Trophoblast cell (in vitro differentiated cells and primary cell): ENCODE data around the gene SLC9C2.
A peak's percentile ranks its signal among the peaks of the same experiment; 100 is the strongest.

Experiments
- DNase-seq, 2 donors: peaks; one replicate each; pipeline ENCODE4 v3.0.0-alpha.2; 2016
- H2AFZ ChIP-seq: 2 replicates; pipeline ENCODE4 v1.6.1; 2013; ENCODE audit warnings: low read length, moderate library complexity, mild to moderate bottlenecking; ENCODE audit not compliant: insufficient read depth, poor library complexity
- H2AK5ac ChIP-seq: 2 replicates; pipeline ENCODE4 v1.6.1; 2013; ENCODE audit warnings: mild to moderate bottlenecking, low read length
- H2BK120ac ChIP-seq: 2 replicates; pipeline ENCODE4 v1.6.1; 2013; ENCODE audit warnings: low read length, mild to moderate bottlenecking, moderate library complexity; ENCODE audit not compliant: insufficient read depth, poor library complexity
- H2BK12ac ChIP-seq: 2 replicates; pipeline ENCODE4 v1.6.1; 2013; ENCODE audit warnings: mild to moderate bottlenecking, low read length, moderate library complexity
- H2BK5ac ChIP-seq: 2 replicates; pipeline ENCODE4 v1.6.1; 2013; ENCODE audit warnings: low read length, low read depth, moderate library complexity, mild to moderate bottlenecking; ENCODE audit not compliant: poor library complexity
- H3K14ac ChIP-seq: 2 replicates; pipeline ENCODE4 v1.6.1; 2013; ENCODE audit warnings: mild to moderate bottlenecking, low read length
- H3K18ac ChIP-seq: 2 replicates; pipeline ENCODE4 v1.6.1; 2013; ENCODE audit warnings: mild to moderate bottlenecking, low read length
- H3K23ac ChIP-seq: 2 replicates; pipeline ENCODE4 v1.6.1; 2013; ENCODE audit warnings: low read length
- H3K27ac ChIP-seq: 2 replicates; pipeline ENCODE4 v1.5.1; 2013; ENCODE audit warnings: low read depth, mild to moderate bottlenecking, inconsistent platforms, low read length, moderate library complexity
- H3K27me3 ChIP-seq: 2 replicates; pipeline ENCODE4 v1.6.1; 2013; ENCODE audit warnings: inconsistent platforms, mild to moderate bottlenecking, low read length, moderate library complexity; ENCODE audit not compliant: insufficient read depth
- H3K36me3 ChIP-seq, 2 experiments: 1 replicate in 1 of 2; 2 replicates in 1 of 2; pipeline ENCODE4 v1.6.1; 2013; ENCODE audit warnings: low read length in 2 of 2, mild to moderate bottlenecking in 2 of 2, moderate library complexity in 1 of 2; ENCODE audit not compliant: insufficient read depth in 2 of 2, control insufficient read depth in 1 of 2
- H3K4ac ChIP-seq: 2 replicates; pipeline ENCODE4 v1.6.1; 2013; ENCODE audit warnings: low read depth, mild to moderate bottlenecking, low read length, moderate library complexity
- H3K4me1 ChIP-seq, 2 experiments: 1 replicate in 1 of 2; 2 replicates in 1 of 2; pipeline ENCODE4 v1.6.1; 2013; ENCODE audit warnings: low read length in 2 of 2, mild to moderate bottlenecking in 2 of 2, moderate library complexity in 1 of 2; ENCODE audit not compliant: insufficient read depth in 2 of 2, control insufficient read depth in 1 of 2
- H3K4me2 ChIP-seq: 2 replicates; pipeline ENCODE4 v1.6.1; 2013; ENCODE audit warnings: inconsistent platforms, mild to moderate bottlenecking, low read length, moderate library complexity
- H3K4me3 ChIP-seq: 2 replicates; pipeline ENCODE4 v1.5.1; 2013; ENCODE audit warnings: mild to moderate bottlenecking, low read depth, low read length, inconsistent platforms
- H3K79me1 ChIP-seq: one replicate; pipeline ENCODE4 v1.6.1; 2013; ENCODE audit warnings: low read length
- H3K79me2 ChIP-seq: 2 replicates; pipeline ENCODE4 v1.6.1; 2013; ENCODE audit warnings: low read length, mild to moderate bottlenecking; ENCODE audit not compliant: control insufficient read depth, insufficient read depth, poor library complexity
- H3K9ac ChIP-seq: 2 replicates; pipeline ENCODE4 v1.6.1; 2013; ENCODE audit warnings: mild to moderate bottlenecking, low read length
- H3K9me3 ChIP-seq: 2 replicates; pipeline ENCODE4 v1.6.1; 2013; ENCODE audit warnings: low read depth, mild to moderate bottlenecking, control low read depth, inconsistent platforms, low read length; ENCODE audit not compliant: insufficient read depth
- H4K12ac ChIP-seq: 2 replicates; pipeline ENCODE4 v1.6.1; 2013; ENCODE audit warnings: low read depth, mild to moderate bottlenecking, low read length, moderate library complexity
- H4K8ac ChIP-seq: 2 replicates; pipeline ENCODE4 v1.6.1; 2013; ENCODE audit warnings: low read depth, mild to moderate bottlenecking, low read length, moderate library complexity
- H4K91ac ChIP-seq: one replicate; pipeline ENCODE4 v1.6.1; 2013; ENCODE audit warnings: low read depth, mild to moderate bottlenecking, low read length, moderate library complexity
- WGBS: extraction: QIAGEN DNeasy Blood & Tissue Kit; methylation state at CpG from one replicate; pipeline ENCODE4 v1.1.7; 2013; ENCODE audit warnings: missing lambda C conversion rate; ENCODE audit not compliant: insufficient read length, insufficient coverage; ENCODE audit errors: extremely low coverage; 5-methylcytosine and 5-hydroxymethylcytosine counted together

SLC9C2 gene

GRCh38 chr1:173506437-173506836, 96.4 kb downstream of the SLC9C2 start:
- H2BK12ac ChIP-seq, result no peak overlapping the region

GRCh38 chr1:173505391-173505790, 97.5 kb downstream of the SLC9C2 start:
- Histone ChIP-seq H3K4me3 (no peak overlapping the region), H3K79me2 (no peaks in the 10 kb centered on the region), H2BK5ac (no peak overlapping the region), H3K4me1 (peaks cover 0 to 3% of the 10 kb centered on the region in 2 experiments), H3K27me3 (no peaks in the 10 kb centered on the region), H3K36me3 (no peaks in the 10 kb centered on the region), H4K8ac (no peak overlapping the region), H3K27ac (no peak overlapping the region), H4K91ac (no peak overlapping the region), H3K18ac (no peak overlapping the region), H3K14ac (no peak overlapping the region), H3K9ac (no peak overlapping the region), H3K4ac (no peak overlapping the region), H4K12ac (no peak overlapping the region), H2AFZ (no peak overlapping the region), H3K9me3 (no peaks in the 10 kb centered on the region), H3K79me1 (no peaks in the 10 kb centered on the region), H3K23ac (no peak overlapping the region), H2BK12ac (no peak overlapping the region), H3K4me2 (no peak overlapping the region), H2BK120ac (no peak overlapping the region), H2AK5ac (no peak overlapping the region)
- peak in 1 of 2 donors; percentile 39 for DNase-seq

More at GRCh38 chr1:173506437-173506836, 96.4 kb downstream of the SLC9C2 start:
- peak in 1 of 2 donors; percentile 41 for DNase-seq
- Histone ChIP-seq H3K79me1 (no peaks in the 10 kb centered on the region), H3K36me3 (no peaks in the 10 kb centered on the region), H3K4ac (no peak overlapping the region), H2BK120ac (no peak overlapping the region), H3K79me2 (no peaks in the 10 kb centered on the region), H4K12ac (no peak overlapping the region), H4K8ac (no peak overlapping the region), H2BK5ac (no peak overlapping the region), H2AFZ (no peak overlapping the region), H3K14ac (no peak overlapping the region), H3K27me3 (no peaks in the 10 kb centered on the region), H3K27ac (no peak overlapping the region), H3K18ac (no peak overlapping the region), H3K9ac (no peak overlapping the region), H3K23ac (no peak overlapping the region), H3K9me3 (no peaks in the 10 kb centered on the region), H2AK5ac (no peak overlapping the region), H3K4me1 (peaks cover 0 to 3% of the 10 kb centered on the region in 2 experiments), H4K91ac (no peak overlapping the region), H3K4me2 (no peak overlapping the region), H3K4me3 (no peak overlapping the region)
- no CpG with 5 or more reads among the region's 6 CpGs for WGBS

DNA sequence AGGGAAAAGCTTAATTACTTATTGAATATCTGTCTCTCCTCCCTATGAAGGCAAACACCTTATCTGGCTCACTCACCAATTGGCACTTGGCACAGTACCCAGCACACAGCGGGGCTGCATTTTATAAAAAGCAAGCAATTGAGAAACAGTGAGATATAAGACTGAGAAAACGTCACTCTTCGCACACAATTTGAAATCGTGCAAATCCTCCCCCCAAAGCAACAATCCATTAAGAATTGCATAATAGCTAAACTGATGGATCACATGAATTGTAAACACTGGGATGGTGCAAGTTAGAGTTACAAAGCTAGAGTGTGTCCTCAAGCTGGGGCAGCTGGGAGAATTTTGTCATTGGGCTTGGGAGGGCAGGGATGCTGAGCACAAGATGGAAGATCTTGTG, 98.6 kb downstream of the SLC9C2 start:
- H3K18ac ChIP-seq, result no peak overlapping the region
- no peak overlapping the region for H3K4me3 ChIP-seq
- H2BK12ac ChIP-seq, result no peak overlapping the region
- H2AK5ac ChIP-seq, result no peak overlapping the region
- no peak overlapping the region for H2BK120ac ChIP-seq
- H4K12ac ChIP-seq, result no peak overlapping the region
- no peak overlapping the region for H3K4ac ChIP-seq
- H3K9ac ChIP-seq, result no peak overlapping the region
- H3K27me3 ChIP-seq, result no peaks in the 10 kb centered on the region
- no peak overlapping the region for H3K4me2 ChIP-seq
- WGBS, result no CpG with 5 or more reads among the region's 4 CpGs
- peaks cover 0 to 3% of the 10 kb centered on the region in 2 experiments for H3K4me1 ChIP-seq
- no peak overlapping the region for H3K23ac ChIP-seq
- H4K91ac ChIP-seq, result no peak overlapping the region
- no peak overlapping the region for H4K8ac ChIP-seq
- no peak overlapping the region for H2BK5ac ChIP-seq
- no peaks in the 10 kb centered on the region for H3K79me2 ChIP-seq
- no peak for DNase-seq
- no peak overlapping the region for H2AFZ ChIP-seq
- H3K14ac ChIP-seq, result no peak overlapping the region
- no peaks in the 10 kb centered on the region for H3K36me3 ChIP-seq
- H3K9me3 ChIP-seq, result no peaks in the 10 kb centered on the region
- H3K27ac ChIP-seq, result no peak overlapping the region
- no peaks in the 10 kb centered on the region for H3K79me1 ChIP-seq

DNA sequence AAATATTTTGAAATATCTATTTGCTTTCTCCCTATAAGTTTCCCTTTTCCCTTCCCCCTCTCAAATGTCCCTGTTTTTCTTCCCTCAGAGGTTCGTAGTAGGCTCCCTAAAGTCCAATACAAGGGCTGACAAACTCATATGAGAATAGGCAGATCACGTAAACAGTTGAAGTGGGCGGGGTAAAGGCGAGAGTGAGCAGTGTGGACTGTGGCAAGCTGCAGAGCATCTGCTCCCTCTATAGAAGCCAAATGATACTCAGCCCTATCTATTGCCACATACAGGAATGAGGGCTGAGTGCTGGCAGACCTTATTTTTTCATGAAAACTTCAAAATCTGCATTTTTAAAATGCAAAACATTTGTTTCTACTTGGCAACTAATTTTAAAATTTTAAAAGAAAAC, 99.5 kb downstream of the SLC9C2 start:
- no peak overlapping the region for H4K91ac ChIP-seq
- H3K9ac ChIP-seq, result no peak overlapping the region
- H3K79me2 ChIP-seq, result no peaks in the 10 kb centered on the region
- peak; percentile 28 to 64 for DNase-seq
- H4K8ac ChIP-seq, result no peak overlapping the region
- peaks cover 0 to 3% of the 10 kb centered on the region in 2 experiments for H3K4me1 ChIP-seq
- H3K79me1 ChIP-seq, result no peaks in the 10 kb centered on the region
- H2BK120ac ChIP-seq, result no peak overlapping the region
- no peak overlapping the region for H2BK5ac ChIP-seq
- no peak overlapping the region for H3K18ac ChIP-seq
- no peak overlapping the region for H3K23ac ChIP-seq
- no CpG with 5 or more reads among the region's 4 CpGs for WGBS
- no peak overlapping the region for H3K27ac ChIP-seq
- no peaks in the 10 kb centered on the region for H3K9me3 ChIP-seq
- no peak overlapping the region for H3K14ac ChIP-seq
- H3K4ac ChIP-seq, result no peak overlapping the region
- H2AK5ac ChIP-seq, result no peak overlapping the region
- no peak overlapping the region for H3K4me3 ChIP-seq
- H2BK12ac ChIP-seq, result no peak overlapping the region
- H3K27me3 ChIP-seq, result no peaks in the 10 kb centered on the region
- no peak overlapping the region for H3K4me2 ChIP-seq
- H3K36me3 ChIP-seq, result no peaks in the 10 kb centered on the region
- no peak overlapping the region for H4K12ac ChIP-seq
- no peak overlapping the region for H2AFZ ChIP-seq
